ENCODE measurements around the gene DRICH1. TPM values are rescaled to one million over a fixed set of nuclear protein-coding genes. Genes with fewer than 3 reads are reported as not detected.
"Not testable (repeated sequence)": the region's sequence is repeated elsewhere in the genome, so short reads cannot be mapped to it uniquely, and the experiment has no call there.

Gene DRICH1
- total RNA-seq, 4 donors from 2014 or later = 0.33 TPM; not detected in 3

GRCh38 chr22:23675502-23676415 lies 43.6 kb upstream of the DRICH1 start:
- peaks cover 0 to 44% (median 6%) of the 10 kb centered on the region in 4 donors for H3K36me3 ChIP-seq
- H3K4me1 ChIP-seq = peaks cover 0 to 5% (median 0%) of the 10 kb centered on the region in 4 donors
- no peaks in the 10 kb centered on the region for H3K9me3 ChIP-seq
- TF ChIP-seq POLR2A (IDR thresholded peaks at IDR 0.05; ENCODE audit: low read depth) (no peak), POLR2AphosphoS5 (IDR thresholded peaks at IDR 0.05) (no peak), EP300 (IDR thresholded peaks at IDR 0.05) (no peak), CTCF (IDR thresholded peaks at IDR 0.05) (no peak)
- no peak overlapping the region for H3K4me3 ChIP-seq
- WGBS = 87% methylated on average over 7 of the region's 17 CpGs
- no peak overlapping the region for H3K27ac ChIP-seq (replicated peaks in 1 of 4)
- no peaks in the 10 kb centered on the region for H3K27me3 ChIP-seq
- intact Hi-C loops (cut with DNase I) = no loop called here
- no peak for DNase-seq (ENCODE audit: extremely low spot score)

GRCh38 chr22:23674886-23675501 lies 42.9 kb upstream of the DRICH1 start:
- H3K4me1 ChIP-seq; intact Hi-C loops (cut with DNase I); DNase-seq (ENCODE audit: extremely low spot score); H3K27me3 ChIP-seq; H3K27ac ChIP-seq (replicated peaks in 1 of 4); H3K4me3 ChIP-seq; H3K9me3 ChIP-seq: not testable (repeated sequence)
- H3K36me3 ChIP-seq = peaks cover 0 to 43% (median 3%) of the 10 kb centered on the region in 4 donors
- WGBS = 93% methylated on average over 5 of the region's 6 CpGs

GRCh38 chr22:23673826-23674690 lies 41.9 kb upstream of the DRICH1 start:
- Histone ChIP-seq H3K9me3 (no peaks in the 10 kb centered on the region), H3K36me3 (peaks cover 0 to 42% (median 3%) of the 10 kb centered on the region in 4 donors), H3K27me3 (no peaks in the 10 kb centered on the region), H3K4me3 (no peak overlapping the region), H3K4me1 (peaks cover 0 to 5% (median 0%) of the 10 kb centered on the region in 4 donors), H3K27ac (replicated peaks in 1 of 4) (no peak overlapping the region)
- no peak for DNase-seq (ENCODE audit: extremely low spot score)
- TF ChIP-seq POLR2A (IDR thresholded peaks at IDR 0.05; ENCODE audit: low read depth) (no peak), CTCF (IDR thresholded peaks at IDR 0.05) (no peak), EP300 (IDR thresholded peaks at IDR 0.05) (no peak), POLR2AphosphoS5 (IDR thresholded peaks at IDR 0.05) (no peak)
- intact Hi-C loops (cut with DNase I) = no loop called here
- WGBS = 87% methylated on average over 19 of the region's 26 CpGs

GRCh38 chr22:23673050-23673620 lies 41.0 kb upstream of the DRICH1 start:
- intact Hi-C loops (cut with DNase I) = no loop called here
- Histone ChIP-seq H3K36me3 (peaks cover 0 to 40% (median 3%) of the 10 kb centered on the region in 4 donors), H3K27me3 (no peaks in the 10 kb centered on the region), H3K9me3 (no peaks in the 10 kb centered on the region), H3K27ac (replicated peaks in 1 of 4) (no peak overlapping the region), H3K4me1 (peaks cover 0 to 5% (median 0%) of the 10 kb centered on the region in 4 donors), H3K4me3 (no peak overlapping the region)
- no peak for TF ChIP-seq CTCF (IDR thresholded peaks at IDR 0.05)
- TF ChIP-seq EP300 (IDR thresholded peaks at IDR 0.05) = no peak
- TF ChIP-seq POLR2AphosphoS5 (IDR thresholded peaks at IDR 0.05) = no peak
- TF ChIP-seq POLR2A (IDR thresholded peaks at IDR 0.05; ENCODE audit: low read depth) = no peak
- DNase-seq (ENCODE audit: extremely low spot score) = no peak
- WGBS = 90% methylated on average over 7 of the region's 7 CpGs

- H3K4me3 ChIP-seq; H3K4me1 ChIP-seq; H3K27me3 ChIP-seq; DNase-seq (ENCODE audit: extremely low spot score); H3K9me3 ChIP-seq; intact Hi-C loops (cut with DNase I); H3K27ac ChIP-seq (replicated peaks in 1 of 4): not testable (repeated sequence)
- peaks cover 0 to 35% (median 3%) of the 10 kb centered on the region in 4 donors for H3K36me3 ChIP-seq
- 86% methylated on average over 5 of the region's 8 CpGs for WGBS
Measured at GRCh38 chr22:23672307-23673049, 40.4 kb upstream of the DRICH1 start.

- intact Hi-C loops (cut with DNase I); H3K27ac ChIP-seq (replicated peaks in 1 of 4); H3K4me3 ChIP-seq; DNase-seq (ENCODE audit: extremely low spot score); H3K9me3 ChIP-seq; H3K27me3 ChIP-seq; H3K4me1 ChIP-seq: not testable (repeated sequence)
- peaks cover 0 to 24% (median 3%) of the 10 kb centered on the region in 4 donors for H3K36me3 ChIP-seq
- WGBS = no CpG with 5 or more reads among the region's 4 CpGs
Measured at GRCh38 chr22:23671387-23671786, 39.3 kb upstream of the DRICH1 start.
